GM23338 (cell line): ENCODE data around the gene ANKRD1. TPM values are rescaled to one million over a fixed set of nuclear protein-coding genes. Genes with fewer than 3 reads are reported as not detected.

Source experiments
- ATAC-seq: fragments of 200-7000 bp; cut with Tn5 transposase; 3 replicates; pipeline ENCODE4 v1.9.1; 2020
- DNase-seq: peaks from one replicate; pipeline ENCODE4 v3.0.0-alpha.2; 2015; ENCODE audit warnings: low spot score
- H2AFZ ChIP-seq: fragments of 200-600 bp; sonication (generic); 2 replicates; pipeline ENCODE4 v1.8.0; 2016; ENCODE audit warnings: antibody characterized with exemption, mild to moderate bottlenecking, moderate library complexity
- H3F3A ChIP-seq: fragments of 200-600 bp; sonication (generic); replicated peaks from 2 replicates; pipeline ENCODE4 v1.8.0; 2017; ENCODE audit warnings: antibody characterized with exemption, mixed run types, low read depth
- H3K27ac ChIP-seq: fragments of 200-600 bp; sonication (generic); 2 replicates; pipeline ENCODE4 v1.6.1; 2016; ENCODE audit warnings: low read depth
- H3K27me3 ChIP-seq: fragments of 200-600 bp; sonication (generic); 2 replicates; pipeline ENCODE4 v1.8.0; 2016; ENCODE audit warnings: mild to moderate bottlenecking, mixed run types, moderate library complexity; ENCODE audit not compliant: insufficient read depth
- H3K36me3 ChIP-seq: fragments of 200-600 bp; sonication (generic); 2 replicates; pipeline ENCODE4 v1.8.0; 2016; ENCODE audit warnings: mild to moderate bottlenecking; ENCODE audit not compliant: insufficient read depth
- H3K4me1 ChIP-seq: fragments of 200-600 bp; sonication (generic); 2 replicates; pipeline ENCODE4 v1.8.0; 2016; ENCODE audit warnings: mild to moderate bottlenecking, moderate library complexity; ENCODE audit not compliant: insufficient read depth
- H3K4me2 ChIP-seq: fragments of 200-600 bp; sonication (generic); 2 replicates; pipeline ENCODE4 v1.7.1; 2017; ENCODE audit warnings: mixed run types
- H3K4me3 ChIP-seq: fragments of 200-600 bp; sonication (generic); 2 replicates; pipeline ENCODE4 v1.6.1; 2016; ENCODE audit warnings: mixed run types
- H3K79me2 ChIP-seq: fragments of 200-600 bp; sonication (generic); replicated peaks from 2 replicates; pipeline ENCODE4 v1.8.0; 2017; ENCODE audit warnings: mild to moderate bottlenecking; ENCODE audit not compliant: insufficient read depth
- H3K9me2 ChIP-seq: fragments of 200-600 bp; sonication (generic); 2 replicates; pipeline ENCODE4 v1.8.0; 2017; ENCODE audit not compliant: insufficient read depth
- H4K20me1 ChIP-seq: fragments of 200-600 bp; sonication (generic); replicated peaks from 2 replicates; pipeline ENCODE4 v1.8.0; 2017; ENCODE audit warnings: mild to moderate bottlenecking; ENCODE audit not compliant: insufficient read depth
- H3K27ac Mint-ChIP-seq: 2 replicates; pipeline ENCODE4 v1.8.0; 2020; ENCODE audit warnings: inconsistent platforms, mild to moderate bottlenecking, moderate library complexity, mixed read lengths
- H3K27me3 Mint-ChIP-seq: 3 replicates; pipeline ENCODE4 v1.8.0; 2022; ENCODE audit warnings: low read depth, mild to moderate bottlenecking, moderate library complexity, mixed read lengths, inconsistent platforms; ENCODE audit not compliant: insufficient read depth, poor library complexity
- H3K36me3 Mint-ChIP-seq: 3 replicates; pipeline ENCODE4 v1.8.0; 2021; ENCODE audit warnings: low read depth, mild to moderate bottlenecking, inconsistent platforms, moderate library complexity, mixed read lengths
- H3K4me1 Mint-ChIP-seq: 3 replicates; pipeline ENCODE4 v1.8.0; 2020; ENCODE audit warnings: mild to moderate bottlenecking, inconsistent platforms, mixed read lengths
- H3K4me3 Mint-ChIP-seq: 3 replicates; pipeline ENCODE4 v1.8.0; 2021; ENCODE audit warnings: moderate library complexity, mild to moderate bottlenecking, inconsistent platforms, mixed read lengths
- H3K9me3 Mint-ChIP-seq: 3 replicates; pipeline ENCODE4 v1.8.0; 2020; ENCODE audit warnings: moderate library complexity, mild to moderate bottlenecking, inconsistent platforms, mixed read lengths
- CREB1 ChIP-seq: fragments of 250-450 bp; sonication (Bioruptor Pico); IDR thresholded peaks from 2 replicates; pipeline ENCODE4 v1.5.0; 2020; ENCODE audit warnings: low read depth, mild to moderate bottlenecking, moderate library complexity
- CTCF ChIP-seq, 2 experiments: fragments of 200-600 bp in 1 of 2; sonication (generic) in 1 of 2; conservative IDR thresholded peaks; 2 replicates each; pipeline versions ENCODE4 v1.5.1 to v1.6.1; 2016 to 2017; ENCODE audit warnings: antibody characterized with exemption in 2 of 2, low read depth in 2 of 2, mild to moderate bottlenecking in 2 of 2, moderate library complexity in 1 of 2
- EZH2 ChIP-seq: fragments of 200-600 bp; sonication (generic); IDR thresholded peaks from one replicate; pipeline ENCODE4 v1.8.0; 2017; ENCODE audit warnings: antibody characterized with exemption, mild to moderate bottlenecking, low read depth; ENCODE audit not compliant: unreplicated experiment
- EZH2phosphoT487 ChIP-seq: fragments of 200-600 bp; sonication (generic); IDR thresholded peaks from one replicate; pipeline ENCODE4 v1.8.1; 2018; ENCODE audit warnings: antibody characterized with exemption; ENCODE audit not compliant: unreplicated experiment
- JUNB ChIP-seq: IDR thresholded peaks from one replicate; pipeline ENCODE4 v1.6.1; 2016; ENCODE audit warnings: antibody characterized with exemption; ENCODE audit not compliant: unreplicated experiment
- NANOG ChIP-seq: IDR thresholded peaks from 2 replicates; pipeline ENCODE4 v1.6.1; 2016; ENCODE audit warnings: antibody characterized with exemption, borderline replicate concordance
- POLR2AphosphoS5 ChIP-seq: IDR thresholded peaks from 2 replicates; pipeline ENCODE4 v1.6.1; 2016; ENCODE audit warnings: antibody characterized with exemption, low read depth
- REST ChIP-seq: IDR thresholded peaks from one replicate; pipeline ENCODE4 v1.6.1; 2018; ENCODE audit warnings: antibody characterized with exemption; ENCODE audit not compliant: unreplicated experiment
- STAT1 ChIP-seq: IDR thresholded peaks from one replicate; pipeline ENCODE4 v1.6.1; 2016; ENCODE audit warnings: antibody characterized with exemption; ENCODE audit not compliant: unreplicated experiment
- ZNF331 ChIP-seq: fragments of 250-450 bp; sonication (Bioruptor Pico); IDR thresholded peaks from 2 replicates; pipeline ENCODE4 v1.5.0; 2020; ENCODE audit warnings: low read depth, mild to moderate bottlenecking, moderate library complexity
- polyA plus RNA-seq: library from polyadenylated mRNA; unstranded; fragments of >200 nt; fragmentation: Nextera tagmentation; extraction: Ambion mirVana; gene quantifications from 2 replicates; pipeline ENCODE4 v1.2.1, GENCODE V29; 2016
- total RNA-seq: library from RNA; depleted of rRNA; stranded (reverse); fragments of >200 nt; shearing (Covaris generic); gene quantifications from 2 replicates; pipeline ENCODE4 v1.2.3, GENCODE V29; 2014
- TF ChIP-seq, protein P1 (sequence below): IDR thresholded peaks from 2 replicates; pipeline ENCODE4 v1.6.1; 2016; ENCODE audit warnings: antibody characterized with exemption

Gene ANKRD1
- total and polyA plus RNA-seq, 2 experiments from 2014 or later: 0.10 TPM; not detected in 1

DNA sequence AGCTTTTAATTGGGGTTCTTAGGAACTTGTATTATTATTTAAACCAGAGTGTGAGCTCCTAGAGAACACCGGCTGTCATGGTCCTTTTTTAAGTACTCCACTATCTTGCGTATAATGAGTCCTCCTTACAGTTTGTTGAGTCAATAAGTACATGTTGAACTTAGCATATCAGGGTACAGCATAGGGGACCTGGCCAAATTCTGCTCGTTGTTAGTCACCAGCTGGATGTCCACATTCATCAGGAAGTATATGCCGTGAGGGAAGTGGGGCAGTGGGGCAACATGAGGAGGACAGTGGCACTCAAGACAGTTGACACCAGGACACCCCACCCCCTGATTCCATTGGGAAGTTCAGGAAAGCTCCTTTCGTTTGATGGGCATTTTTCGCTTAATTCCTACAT lies 32.5 kb downstream of the ANKRD1 start:
- no peak for TF ChIP-seq EZH2
- TF ChIP-seq POLR2AphosphoS5: no peak
- no peak for TF ChIP-seq JUNB
- no peak for TF ChIP-seq CTCF (conservative IDR thresholded peaks at IDR 0.05; ENCODE audit: low read depth in 2 of 2)
- no peak for TF ChIP-seq REST
- no peak for TF ChIP-seq NANOG
- no peak for TF ChIP-seq STAT1
- TF ChIP-seq, protein P1, sequence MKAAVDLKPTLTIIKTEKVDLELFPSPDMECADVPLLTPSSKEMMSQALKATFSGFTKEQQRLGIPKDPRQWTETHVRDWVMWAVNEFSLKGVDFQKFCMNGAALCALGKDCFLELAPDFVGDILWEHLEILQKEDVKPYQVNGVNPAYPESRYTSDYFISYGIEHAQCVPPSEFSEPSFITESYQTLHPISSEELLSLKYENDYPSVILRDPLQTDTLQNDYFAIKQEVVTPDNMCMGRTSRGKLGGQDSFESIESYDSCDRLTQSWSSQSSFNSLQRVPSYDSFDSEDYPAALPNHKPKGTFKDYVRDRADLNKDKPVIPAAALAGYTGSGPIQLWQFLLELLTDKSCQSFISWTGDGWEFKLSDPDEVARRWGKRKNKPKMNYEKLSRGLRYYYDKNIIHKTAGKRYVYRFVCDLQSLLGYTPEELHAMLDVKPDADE: no peak
- TF ChIP-seq ZNF331: no peak
- no peak for TF ChIP-seq CREB1
- no peak for TF ChIP-seq EZH2phosphoT487
- H3K27me3 Mint-ChIP-seq: peaks cover 2% of the 10 kb centered on the region
- Histone ChIP-seq H3K4me3 (no peak overlapping the region), H3K4me2 (no peak overlapping the region), H3K9me2 (no peaks in the 10 kb centered on the region), H4K20me1 (peaks cover 18% of the 10 kb centered on the region; the same call in 1 of the 2 replicates), H3K79me2 (no peaks in the 10 kb centered on the region), H3K27me3 (no peaks in the 10 kb centered on the region), H3K36me3 (peaks cover 31% of the 10 kb centered on the region), H3F3A (no peaks in the 10 kb centered on the region), H3K27ac (no peak overlapping the region), H3K4me1 (no peaks in the 10 kb centered on the region), H2AFZ (no peak overlapping the region)
- no peaks in the 10 kb centered on the region for H3K9me3 Mint-ChIP-seq
- ATAC-seq: no peak
- no peak overlapping the region for H3K27ac Mint-ChIP-seq
- H3K4me3 Mint-ChIP-seq: no peak overlapping the region
- DNase-seq: no peak
- H3K4me1 Mint-ChIP-seq: peaks cover 2% of the 10 kb centered on the region; the same call in 1 of the 3 replicates
- peaks cover 54% of the 10 kb centered on the region for H3K36me3 Mint-ChIP-seq
